ENCODE measurements around the gene NHS.

DNA sequence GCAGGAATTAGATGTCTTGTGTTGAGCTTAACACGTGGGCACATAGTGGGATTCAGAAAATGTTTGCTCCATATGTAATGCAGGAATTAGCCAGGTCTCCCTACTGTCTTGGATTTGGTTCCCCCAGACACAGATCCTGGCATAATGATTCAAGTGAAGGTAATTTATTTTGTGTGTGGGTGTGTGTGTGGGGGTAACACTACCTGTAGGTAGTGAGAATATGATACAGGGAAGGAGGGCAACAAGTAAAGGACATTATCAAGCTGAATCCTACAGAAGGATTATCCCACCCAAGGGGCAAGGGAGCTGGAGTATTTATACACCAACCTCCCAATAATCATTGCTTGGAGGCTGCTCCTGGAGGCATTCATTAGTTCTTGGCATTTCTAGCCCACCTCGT lies 101.4 kb downstream of the NHS start:
- TF ChIP-seq, protein P1, sequence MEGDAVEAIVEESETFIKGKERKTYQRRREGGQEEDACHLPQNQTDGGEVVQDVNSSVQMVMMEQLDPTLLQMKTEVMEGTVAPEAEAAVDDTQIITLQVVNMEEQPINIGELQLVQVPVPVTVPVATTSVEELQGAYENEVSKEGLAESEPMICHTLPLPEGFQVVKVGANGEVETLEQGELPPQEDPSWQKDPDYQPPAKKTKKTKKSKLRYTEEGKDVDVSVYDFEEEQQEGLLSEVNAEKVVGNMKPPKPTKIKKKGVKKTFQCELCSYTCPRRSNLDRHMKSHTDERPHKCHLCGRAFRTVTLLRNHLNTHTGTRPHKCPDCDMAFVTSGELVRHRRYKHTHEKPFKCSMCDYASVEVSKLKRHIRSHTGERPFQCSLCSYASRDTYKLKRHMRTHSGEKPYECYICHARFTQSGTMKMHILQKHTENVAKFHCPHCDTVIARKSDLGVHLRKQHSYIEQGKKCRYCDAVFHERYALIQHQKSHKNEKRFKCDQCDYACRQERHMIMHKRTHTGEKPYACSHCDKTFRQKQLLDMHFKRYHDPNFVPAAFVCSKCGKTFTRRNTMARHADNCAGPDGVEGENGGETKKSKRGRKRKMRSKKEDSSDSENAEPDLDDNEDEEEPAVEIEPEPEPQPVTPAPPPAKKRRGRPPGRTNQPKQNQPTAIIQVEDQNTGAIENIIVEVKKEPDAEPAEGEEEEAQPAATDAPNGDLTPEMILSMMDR (IDR thresholded peaks at IDR 0.05; ENCODE audit: low read length) = no peak
- TF ChIP-seq EZH2 (optimal IDR thresholded peaks at IDR 0.05; ENCODE audit: low read depth, low read length) (no peak), EZH2phosphoT487 (IDR thresholded peaks at IDR 0.05; ENCODE audit: low read length) (no peak)
